DMS114 treated with DMSO at 0.1 percent for 48 hours (cell line): Measurements from ENCODE around the gene ALOX5.
"Not testable (repeated sequence)": the region's sequence is repeated elsewhere in the genome, so short reads cannot be mapped to it uniquely, and the experiment has no call there.

Experiments used
- DNase-seq: peaks from one replicate; lab custom pipeline; 2025; ENCODE audit not compliant: unreplicated experiment; lab: John Stamatoyannopoulos, UW

ALOX5 gene

DNA sequence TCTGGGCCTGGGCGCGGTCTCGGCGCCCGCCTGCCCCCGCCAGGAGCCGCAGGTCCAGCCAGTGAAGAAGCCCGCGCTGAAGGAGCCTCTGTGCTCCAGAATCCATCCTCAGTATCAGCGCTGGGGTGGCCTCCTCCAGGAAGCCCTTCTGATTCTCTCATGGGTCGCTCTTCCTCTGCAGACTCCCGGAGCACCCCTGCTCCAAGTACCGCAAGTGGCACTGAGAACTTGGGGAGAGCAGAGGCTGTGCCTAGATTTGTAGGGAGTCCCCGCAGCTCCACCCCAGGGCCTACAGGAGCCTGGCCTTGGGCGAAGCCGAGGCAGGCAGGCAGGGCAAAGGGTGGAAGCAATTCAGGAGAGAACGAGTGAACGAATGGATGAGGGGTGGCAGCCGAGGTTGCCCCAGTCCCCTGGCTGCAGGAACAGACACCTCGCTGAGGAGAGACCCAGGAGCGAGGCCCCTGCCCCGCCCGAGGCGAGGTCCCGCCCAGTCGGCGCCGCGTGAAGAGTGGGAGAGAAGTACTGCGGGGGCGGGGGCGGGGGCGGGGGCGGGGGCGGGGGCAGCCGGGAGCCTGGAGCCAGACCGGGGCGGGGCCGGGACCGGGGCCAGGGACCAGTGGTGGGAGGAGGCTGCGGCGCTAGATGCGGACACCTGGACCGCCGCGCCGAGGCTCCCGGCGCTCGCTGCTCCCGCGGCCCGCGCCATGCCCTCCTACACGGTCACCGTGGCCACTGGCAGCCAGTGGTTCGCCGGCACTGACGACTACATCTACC is at the start of gene ALOX5:
ALOX5 (plus strand) TSS at position 641 of the 774 bp plus-strand sequence; CDS start at position 705, 64 bp downstream.
- DNase-seq = no peak

DNA sequence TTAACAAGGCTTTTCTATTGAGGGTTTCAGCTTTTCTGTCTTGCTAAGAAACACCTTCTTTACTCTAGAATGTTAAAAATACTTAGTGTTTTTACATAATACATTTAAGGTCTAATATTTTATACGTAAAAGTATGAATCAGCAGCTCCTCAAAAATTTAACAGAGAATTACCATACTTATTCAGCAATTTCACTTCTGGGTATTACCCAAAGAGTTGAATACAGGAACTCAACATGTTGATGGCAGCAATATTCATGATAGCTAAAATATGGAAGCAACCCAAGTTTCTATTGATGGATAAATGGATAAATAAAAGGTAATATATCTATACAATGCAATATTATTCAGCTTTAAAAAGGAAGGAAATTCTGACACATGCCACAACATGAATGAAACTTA is 48.9 kb upstream of the ALOX5 start:
- no peak for DNase-seq

DNA sequence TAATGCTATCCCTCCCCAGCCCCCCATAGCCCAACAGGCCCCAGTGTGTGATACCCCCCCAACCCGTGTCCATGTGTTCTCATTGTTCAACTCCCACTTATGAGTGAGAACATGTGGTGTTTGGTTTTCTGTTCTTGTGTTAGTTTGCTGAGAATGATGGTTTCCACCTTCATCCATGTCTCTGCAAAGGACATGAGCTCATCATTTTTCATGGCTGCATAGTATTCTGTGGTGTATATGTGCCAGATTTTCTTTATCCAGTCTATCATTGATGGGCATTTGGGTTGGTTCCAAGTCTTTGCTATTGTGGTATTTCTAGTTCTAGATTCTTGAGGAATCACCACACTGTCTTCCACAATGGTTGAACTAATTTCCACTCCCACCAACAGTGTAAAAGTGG is 47.2 kb upstream of the ALOX5 start:
- not testable (repeated sequence) for DNase-seq

DNA sequence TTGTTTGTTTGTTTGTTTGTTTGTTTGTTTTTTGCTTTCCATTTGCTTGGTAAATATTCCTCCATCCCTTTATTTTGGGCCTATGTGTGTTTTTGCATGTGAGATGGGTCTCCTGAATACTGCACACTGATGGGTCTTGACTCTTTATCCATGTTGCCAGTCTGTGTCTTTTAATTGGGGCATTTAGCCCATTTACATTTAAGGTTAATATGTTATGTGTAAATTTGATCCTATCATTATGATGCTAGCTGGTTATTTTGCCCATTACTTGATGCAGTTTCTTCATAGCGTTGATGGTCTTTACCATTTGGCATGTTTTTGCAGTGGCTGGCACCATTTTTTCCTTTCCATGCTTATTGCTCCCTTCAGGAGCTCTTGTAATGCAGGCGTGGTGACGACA is 42.2 kb upstream of the ALOX5 start:
- not testable (repeated sequence) for DNase-seq

DNA sequence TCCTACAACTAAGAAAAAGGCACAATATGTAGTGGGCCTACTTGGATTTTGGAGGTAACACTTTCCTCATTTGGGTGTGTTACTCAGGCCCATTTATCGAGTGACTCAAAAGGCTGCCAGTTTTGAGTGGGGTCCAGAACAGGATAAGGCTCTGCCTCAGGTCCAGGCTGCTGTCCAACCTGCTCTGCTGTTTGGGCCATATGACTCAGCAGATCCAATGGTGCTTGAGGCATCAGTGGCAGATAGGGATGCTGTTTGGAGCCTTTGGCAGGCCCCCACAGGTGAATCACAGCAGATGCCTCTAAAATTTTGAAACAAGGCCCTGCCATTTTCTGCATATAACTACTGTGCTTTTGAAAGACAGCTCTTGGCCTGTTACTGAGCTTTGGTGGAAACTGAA is 34.1 kb upstream of the ALOX5 start:
- DNase-seq = no peak

DNA sequence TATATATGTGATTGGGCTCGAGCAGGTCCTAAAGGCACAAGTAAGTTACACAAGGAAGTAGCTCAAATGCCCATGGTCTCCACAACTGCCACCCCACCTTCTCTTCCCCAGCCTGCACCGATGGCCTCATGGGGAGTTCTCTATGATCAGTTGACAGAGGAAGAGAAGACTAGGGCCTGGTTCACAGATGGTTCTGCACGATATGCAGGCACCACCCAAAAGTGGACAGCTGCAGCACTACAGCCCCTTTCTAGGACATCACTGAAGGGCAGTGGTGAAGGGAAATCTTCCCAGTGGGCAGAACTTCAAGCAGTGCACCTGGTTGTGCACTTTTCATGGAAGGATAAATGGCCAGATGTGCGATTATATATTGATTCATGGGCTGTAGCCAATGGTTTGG is 33.6 kb upstream of the ALOX5 start:
- not testable (repeated sequence) for DNase-seq

DNA sequence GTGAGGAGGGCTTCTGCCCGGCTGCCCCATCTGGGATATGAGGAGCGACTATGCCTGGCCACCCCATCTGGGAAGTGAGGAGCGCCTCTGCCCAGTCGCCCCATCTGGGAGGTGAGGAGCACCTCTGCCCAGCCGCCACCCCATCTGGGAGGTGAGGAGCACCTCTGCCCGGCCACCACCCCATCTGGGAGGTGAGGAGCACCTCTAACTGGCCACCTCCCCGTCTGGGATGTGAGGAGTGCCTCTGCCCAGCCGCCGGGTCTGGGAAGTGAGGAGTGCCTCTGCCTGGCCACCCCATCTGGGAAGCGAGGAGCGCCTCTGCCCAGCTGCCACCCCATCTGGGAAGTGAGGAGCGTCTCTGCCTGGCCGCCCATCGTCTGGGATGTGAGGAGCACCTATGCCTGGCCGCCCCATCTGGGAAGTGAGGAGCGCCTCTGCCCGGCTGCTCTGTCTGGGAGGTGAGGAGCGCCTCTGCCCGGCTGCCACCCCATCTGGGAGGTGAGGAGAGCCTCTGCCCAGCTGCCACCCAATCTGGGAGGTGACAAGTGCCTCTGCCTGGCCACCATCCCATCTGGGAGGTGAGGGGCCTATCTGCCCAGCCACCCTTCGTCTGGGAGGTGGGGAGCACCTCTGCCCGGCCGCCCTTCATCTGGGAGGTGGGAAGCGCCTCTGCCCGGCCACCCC is 27.2 kb upstream of the ALOX5 start:
- not testable (repeated sequence) for DNase-seq

DNA sequence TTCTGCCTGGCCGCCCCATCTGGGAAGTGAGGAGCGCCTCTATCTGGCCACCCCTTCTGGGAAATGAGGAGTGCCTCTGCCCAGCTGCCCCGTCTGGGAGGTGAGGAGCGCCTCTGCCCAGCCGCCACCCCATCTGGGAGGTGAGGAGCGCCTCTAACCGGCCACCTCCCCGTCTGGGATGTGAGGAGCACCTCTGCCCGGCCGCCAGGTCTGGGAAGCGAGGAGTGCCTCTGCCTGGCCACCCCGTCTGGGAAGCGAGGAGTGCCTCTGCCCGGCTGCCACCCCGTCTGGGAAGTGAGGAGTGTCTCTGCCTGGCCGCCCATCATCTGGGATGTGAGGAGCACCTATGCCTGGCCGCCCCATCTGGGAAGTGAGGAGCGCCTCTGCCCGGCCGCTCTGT is 26.6 kb upstream of the ALOX5 start:
- not testable (repeated sequence) for DNase-seq

DNA sequence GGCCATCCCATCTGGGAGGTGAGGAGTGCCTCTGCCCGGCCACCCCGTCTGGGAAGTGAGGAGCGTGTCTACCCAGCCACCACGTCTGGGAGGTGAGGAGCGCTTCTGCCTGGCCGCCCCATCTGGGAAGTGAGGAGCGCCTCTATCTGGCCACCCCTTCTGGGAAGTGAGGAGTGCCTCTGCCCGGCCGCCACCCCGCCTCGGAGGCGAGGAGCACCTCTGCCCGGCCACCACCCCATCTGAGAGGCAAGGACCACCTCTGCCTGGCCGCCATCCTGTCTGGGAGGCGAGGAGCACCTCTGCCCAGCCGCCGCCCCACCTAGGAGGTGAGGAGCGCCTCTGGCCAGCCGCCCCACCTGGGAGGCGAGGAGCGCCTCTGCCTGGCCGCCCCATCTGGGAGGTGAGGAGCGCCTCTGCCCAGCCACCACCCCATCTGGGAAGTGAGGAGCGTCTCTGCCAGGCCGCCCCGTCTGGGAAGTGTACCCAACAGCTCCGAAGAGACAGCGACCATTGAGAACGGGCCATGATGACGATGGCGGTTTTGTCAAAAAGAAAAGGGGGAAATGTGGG is 25.7 kb upstream of the ALOX5 start:
- DNase-seq = not testable (repeated sequence)

DNA sequence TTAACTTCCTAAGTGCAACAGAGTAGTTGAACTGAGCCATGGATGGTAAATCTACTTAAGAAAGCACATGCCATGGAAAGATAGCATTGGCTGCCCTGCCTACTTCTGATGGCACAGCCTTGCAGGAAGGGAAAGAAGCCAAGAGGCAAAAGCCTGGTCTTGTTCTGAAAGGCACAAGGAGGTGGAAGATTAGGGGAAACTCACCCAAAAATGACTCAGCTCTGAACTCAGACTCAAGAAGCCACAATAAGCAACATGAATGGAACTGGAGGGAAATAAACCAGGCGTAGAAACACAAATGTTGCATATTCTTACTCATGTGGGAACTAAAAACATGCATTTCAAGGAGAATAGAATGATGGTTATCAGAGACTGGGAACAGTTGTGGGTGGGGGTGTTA is 20.8 kb upstream of the ALOX5 start:
- no peak for DNase-seq

DNA sequence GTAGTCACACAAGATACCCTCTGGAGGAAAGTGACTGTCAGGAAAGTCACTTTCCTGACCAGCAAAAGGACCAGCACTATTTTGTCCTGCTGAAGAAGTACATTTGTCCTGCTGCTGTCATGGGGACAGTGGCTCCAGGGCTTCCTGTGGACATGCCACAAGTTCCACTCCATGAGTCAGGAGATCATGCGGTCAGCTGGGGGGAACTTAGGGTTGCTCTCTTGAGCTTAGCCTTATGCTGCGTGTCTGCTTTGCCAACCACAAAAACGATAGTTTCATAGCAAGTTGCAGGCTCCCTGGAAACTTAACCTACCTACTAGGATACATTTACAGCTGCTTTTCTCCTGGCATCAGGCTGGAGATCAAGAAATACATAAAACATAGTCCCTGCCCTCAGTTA is 19.8 kb upstream of the ALOX5 start:
- DNase-seq = no peak

DNA sequence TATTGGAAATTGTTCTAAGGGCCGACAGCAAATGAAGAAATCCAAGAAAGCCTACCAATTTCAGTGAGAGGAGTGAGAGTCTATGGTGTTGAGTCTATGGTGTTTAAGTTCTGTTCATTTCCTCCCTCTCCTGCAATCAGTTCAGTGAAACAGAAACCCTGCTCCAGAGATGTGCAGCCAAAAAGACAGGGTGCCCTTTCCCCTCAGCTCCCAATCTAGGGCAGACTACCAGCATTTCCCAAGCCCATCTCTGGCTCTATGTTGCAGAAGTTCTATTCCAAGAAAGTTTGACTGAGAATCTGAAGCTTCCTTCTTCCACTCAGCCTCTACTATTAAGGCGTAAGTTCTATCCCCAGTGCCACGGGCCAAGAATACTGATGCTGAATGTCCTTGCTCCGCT is 18.5 kb upstream of the ALOX5 start:
- DNase-seq = no peak

DNA sequence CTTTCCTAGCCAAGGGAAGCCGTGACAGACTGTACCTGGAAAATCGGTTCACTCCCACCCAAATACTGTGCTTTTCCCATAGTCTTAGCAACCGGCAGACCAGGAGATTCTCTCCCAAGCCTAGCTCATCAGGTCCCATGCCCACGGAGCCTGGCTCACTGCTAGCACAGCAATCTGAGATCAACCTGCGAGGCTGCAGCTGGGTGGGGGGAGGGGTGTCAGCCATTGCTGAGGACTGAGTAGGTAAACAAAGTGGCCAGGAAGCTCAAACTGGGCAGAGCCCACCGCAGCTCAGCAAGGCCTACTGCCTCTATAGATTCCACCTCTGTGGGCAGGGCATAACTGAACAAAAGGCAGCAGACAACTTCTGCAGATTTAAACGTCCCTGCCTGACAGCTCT is 15.1 kb upstream of the ALOX5 start:
- not testable (repeated sequence) for DNase-seq

DNA sequence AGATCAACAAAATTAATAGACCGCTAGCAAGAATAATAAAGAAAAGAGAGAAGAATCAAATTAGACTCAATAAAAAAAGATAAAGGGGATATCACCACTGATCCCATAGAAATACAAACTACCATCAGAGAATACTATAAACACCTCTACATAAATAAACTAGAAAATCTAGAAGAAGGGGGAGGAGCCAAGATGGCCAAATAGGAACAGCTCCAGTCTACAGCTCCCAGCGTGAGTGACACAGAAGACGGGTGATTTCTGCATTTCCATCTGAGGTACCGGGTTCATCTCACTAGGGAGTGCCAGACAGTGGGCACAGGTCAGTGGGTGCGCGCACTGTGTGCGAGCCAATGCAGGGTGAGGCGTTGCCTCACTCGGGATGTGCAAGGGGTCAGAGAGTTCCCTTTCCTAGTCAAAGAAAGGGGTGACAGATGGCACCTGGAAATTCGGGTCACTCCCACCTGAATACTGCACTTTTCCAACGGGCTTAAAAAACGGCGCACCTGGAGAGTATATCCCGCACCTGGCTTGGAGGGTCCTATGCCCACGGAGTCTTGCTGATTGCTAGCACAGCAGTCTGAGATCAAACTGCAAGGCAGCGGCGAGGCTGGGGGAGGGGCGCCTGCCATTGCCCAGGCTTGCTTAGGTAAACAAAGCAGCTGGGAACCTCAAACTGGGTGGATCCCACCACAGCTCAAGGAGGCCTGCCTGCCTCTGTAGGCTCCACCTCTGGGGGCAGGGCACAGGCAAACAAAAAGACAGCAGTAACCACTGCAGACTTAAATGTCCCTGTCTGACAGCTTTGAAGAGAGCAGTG is 11.8 kb upstream of the ALOX5 start:
- not testable (repeated sequence) for DNase-seq

DNA sequence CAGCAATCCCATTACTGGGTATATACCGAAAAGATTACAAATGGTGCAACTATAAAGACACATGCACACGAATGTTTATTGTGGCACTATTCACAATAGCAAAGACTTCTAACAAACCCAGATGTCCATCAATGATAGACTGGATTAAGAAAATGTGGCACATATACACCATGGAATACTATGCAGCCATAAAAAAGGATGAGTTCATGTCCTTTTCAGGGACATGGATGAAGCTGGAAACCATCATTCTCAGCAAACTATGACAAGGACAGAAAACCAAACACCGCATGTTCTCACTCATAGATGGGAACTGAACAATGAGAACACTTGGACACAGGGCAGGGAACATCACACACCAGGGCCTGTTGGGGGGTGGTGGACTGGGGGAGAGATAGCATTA is 6.4 kb upstream of the ALOX5 start:
- DNase-seq = not testable (repeated sequence)

DNA sequence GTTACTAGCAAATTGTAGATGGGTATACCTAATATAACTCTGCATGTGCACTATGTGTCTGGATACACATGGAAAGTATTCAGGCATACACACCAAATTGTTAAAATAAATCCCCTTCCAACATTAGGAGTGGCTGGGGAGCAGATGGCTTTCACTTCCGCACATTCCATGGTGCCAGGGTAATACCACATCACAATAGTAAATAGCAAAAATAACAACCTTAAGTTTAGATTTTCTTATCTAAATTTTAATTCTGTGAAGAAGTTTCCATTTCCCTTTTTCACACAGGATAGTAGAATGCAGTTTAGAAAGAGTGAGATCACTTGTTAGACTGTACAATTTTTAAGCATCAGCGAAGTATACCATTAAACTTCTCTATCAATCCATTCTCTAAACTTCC is 5.8 kb upstream of the ALOX5 start:
- no peak for DNase-seq

DNA sequence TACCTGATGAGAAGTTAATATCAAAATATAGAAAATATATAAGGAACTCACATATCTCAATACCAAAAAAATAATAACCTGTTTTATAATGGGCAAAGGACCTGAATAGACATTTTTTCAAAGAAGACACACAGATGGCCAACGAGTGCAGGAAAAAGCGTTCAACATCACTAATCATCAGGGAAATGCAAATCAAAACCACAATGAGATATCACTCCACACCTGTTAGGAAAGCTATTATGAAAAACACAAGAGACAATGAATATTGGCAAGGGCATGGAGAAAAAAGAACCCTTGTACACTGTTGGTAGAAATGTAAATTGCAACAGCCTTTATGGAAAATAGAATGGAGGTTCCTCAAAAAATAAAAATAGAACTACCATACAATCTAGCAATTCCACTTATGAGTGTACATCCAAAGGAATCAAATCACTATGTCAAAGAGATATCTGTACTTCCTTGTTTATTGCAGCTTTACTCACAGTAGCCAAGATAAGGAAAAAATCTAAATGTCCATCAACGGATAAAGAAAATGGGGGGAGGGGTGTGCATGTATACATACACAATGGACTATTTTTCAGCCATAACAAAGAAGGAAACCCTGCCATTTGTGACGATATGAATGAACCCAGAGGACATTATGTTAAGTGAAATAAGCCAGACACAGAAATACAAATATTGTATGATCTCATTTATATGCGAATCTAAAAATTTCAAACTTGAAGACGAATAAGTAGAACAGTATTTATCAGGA is 3.6 kb upstream of the ALOX5 start:
- DNase-seq = no peak

DNA sequence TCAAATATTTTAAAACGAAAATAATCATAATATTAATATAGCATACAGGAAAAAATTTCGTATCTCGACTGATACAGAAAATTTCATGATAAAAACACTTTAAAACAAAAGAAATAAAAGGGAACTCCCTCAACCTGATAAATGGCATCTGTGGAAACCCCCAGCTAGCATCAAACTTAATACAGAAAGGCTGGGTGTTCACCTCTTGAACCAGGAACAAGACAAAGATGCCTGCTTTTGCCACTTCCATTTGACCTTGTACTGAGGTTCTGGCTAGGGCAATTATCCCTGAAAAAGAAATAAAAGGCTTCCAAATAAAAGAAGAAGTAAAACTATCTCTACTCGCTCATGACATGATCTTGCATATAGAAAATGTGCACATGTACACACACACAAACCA is 2.5 kb upstream of the ALOX5 start:
- DNase-seq = no peak

DNA sequence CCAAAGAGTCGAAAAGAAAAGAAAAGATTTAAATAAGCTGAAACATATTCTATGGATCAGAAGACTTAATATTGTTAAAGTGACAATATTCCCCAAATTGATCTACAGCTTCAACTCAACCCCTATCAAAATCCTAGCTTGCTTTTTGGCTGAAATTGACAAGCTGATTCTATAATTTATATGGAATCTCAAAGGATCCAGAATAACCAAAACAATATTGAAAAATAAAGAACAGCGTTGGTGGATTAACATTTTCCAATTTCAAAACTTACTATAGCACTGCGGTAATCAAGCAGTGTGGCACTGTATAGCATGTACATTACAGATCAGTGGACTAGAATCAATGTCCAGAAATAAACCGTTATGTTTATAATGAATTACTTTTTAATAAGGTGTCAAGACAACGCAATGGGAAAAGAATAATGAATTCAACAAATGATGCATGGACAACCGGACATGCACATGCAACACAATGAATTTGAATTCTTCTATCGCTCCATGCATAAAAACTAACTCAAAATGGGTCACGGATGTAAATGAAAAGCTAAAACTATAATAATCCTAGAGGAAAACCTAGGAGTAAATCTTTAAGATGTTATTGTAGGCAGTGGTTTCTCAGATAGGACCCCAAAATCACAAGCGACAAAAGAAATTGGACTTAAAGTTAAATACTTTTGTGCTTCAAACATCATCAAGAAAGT is 1.6 kb upstream of the ALOX5 start:
- no peak for DNase-seq

DNA sequence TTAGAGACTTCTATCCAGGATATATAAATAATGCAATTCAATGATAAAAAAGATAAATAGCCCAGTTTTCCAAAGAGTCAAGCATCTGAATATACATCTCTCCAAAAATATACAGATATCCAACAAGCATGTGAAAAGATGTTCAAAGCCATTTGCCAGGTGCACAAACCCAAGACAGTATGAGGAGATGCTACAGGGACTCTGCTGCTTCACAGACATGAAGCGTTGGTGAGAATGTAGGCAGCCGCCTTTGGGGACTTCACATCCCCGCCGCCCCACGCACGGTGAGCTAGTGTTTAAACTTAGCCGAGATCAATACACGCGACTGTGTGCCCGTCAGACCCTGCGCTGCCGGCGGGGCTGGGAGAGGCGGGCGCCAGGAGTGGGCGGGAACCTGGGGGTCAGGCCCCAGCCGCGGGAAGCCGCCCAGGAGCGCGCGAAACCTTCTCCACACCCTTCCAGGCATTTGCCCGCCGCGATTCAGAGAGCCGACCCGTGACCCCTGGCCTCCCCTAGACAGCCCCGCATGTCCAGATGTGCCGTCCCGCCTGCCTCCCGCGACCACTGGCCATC is 927 bp upstream of the ALOX5 start:
- no peak for DNase-seq
